Fibroblast of pulmonary artery (primary cell): ENCODE data around the gene APLF.

Experiments
- DNase-seq: peaks from one replicate; pipeline ENCODE4 v3.0.0-alpha.2; 2010; ENCODE audit warnings: low read depth
- H3K4me3 ChIP-seq: replicated peaks from 2 replicates; pipeline ENCODE4 v1.5.1; 2011; ENCODE audit warnings: low read depth, mild to moderate bottlenecking, control low read depth, low read length, moderate library complexity
- CTCF ChIP-seq: IDR thresholded peaks from 2 replicates; pipeline ENCODE4 v1.5.1; 2011; ENCODE audit warnings: mild to moderate bottlenecking, control low read depth, low read length, inconsistent platforms; ENCODE audit errors: missing control alignments

The APLF gene

DNA sequence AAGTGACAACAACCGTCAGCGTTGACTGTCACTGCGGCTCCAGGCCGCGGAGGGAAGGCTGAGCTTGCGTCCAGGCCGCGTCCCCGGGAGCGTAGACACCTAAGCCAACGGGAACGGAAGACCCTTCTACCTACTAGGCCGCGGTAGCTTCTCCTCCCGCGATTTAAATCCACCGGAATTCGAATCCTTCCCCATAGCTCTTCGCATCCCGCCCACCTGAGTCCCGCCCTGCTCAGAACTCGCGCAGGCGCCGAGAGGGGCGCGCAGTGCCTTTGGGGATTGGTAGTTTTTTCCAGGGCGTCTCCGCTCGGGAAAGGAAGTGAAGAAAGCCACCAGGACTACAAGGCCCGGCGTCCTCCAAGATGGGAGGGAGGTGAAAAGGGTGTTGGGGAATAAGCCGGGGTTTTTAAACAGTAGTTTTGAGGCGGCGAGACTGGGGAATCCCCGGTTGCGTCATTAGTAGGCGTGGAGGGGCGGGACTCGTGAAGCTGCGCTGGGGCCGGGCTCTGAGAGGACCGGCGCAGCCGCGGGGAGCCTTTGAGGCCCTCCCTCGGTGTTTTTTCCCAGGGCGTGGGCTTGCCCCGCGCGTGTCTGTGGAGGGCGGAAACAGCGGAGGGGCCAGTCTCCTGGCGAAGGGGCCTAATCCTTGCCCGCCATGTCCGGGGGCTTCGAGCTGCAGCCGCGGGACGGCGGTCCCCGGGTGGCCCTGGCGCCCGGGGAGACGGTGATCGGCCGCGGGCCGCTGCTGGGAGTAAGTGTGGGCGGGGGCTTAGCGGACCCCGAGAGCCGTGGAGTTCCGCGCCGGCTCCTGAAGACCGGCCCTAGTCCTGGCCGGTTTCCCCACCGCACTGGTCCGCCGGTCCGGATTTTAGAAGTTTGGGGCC, at the start of gene APLF, which contains the start of gene FBXO48:
Gene APLF (plus strand): TSS at position 509 of the 884 bp plus-strand sequence. CDS start 147 bp downstream, at position 656.
Gene FBXO48 (minus strand): TSS at position 218 of the 884 bp plus-strand sequence. CDS start 2,149 bp downstream, outside the sequence.
- H3K4me3 ChIP-seq = peak within 1 kb of the TSS; percentile 95
- no peak for TF ChIP-seq CTCF
- DNase-seq = peak; percentile 99

DNA sequence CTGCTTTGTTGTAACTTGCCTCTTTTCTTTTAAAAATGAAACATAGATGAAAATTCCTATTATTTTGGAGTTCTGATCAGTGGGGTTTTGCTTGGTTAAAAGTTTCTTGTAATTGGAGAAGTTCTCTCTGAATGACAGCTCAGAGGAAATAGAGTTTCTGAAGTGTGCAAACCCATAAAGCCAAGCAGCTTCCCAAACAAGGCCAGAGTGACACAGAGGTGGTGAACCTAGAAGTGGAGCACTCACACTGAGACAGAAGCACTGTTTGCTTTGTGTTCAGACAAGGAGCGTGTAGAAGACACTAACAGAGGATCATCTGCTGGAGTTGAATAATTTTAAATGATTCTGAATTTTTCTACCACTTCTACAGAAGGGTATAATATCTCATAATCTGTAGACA, 49.5 kb upstream of the APLF start:
- TF ChIP-seq CTCF = no peak
- no peak overlapping the region for H3K4me3 ChIP-seq
- no peak for DNase-seq

DNA sequence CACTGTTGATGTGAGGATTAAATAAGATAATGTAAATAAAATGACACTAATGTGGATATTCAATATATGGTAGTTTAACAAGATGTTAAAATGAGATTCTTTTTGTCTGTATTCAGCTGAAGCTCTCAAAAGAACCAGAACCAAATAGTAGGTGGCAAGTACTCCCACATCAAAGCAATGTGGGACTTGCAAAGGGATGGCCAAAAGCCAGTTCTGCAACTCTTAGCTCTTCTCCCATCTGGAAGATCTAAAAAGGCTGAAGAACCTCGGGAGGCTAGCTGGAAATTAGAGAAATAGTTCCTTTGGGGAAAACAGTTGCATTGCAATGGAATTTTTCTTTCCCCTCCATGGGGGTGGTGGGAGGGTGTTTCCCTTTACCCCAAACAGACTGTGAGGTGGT, 49.0 kb upstream of the APLF start:
- DNase-seq = no peak
- no peak for TF ChIP-seq CTCF
- H3K4me3 ChIP-seq = no peak overlapping the region

DNA sequence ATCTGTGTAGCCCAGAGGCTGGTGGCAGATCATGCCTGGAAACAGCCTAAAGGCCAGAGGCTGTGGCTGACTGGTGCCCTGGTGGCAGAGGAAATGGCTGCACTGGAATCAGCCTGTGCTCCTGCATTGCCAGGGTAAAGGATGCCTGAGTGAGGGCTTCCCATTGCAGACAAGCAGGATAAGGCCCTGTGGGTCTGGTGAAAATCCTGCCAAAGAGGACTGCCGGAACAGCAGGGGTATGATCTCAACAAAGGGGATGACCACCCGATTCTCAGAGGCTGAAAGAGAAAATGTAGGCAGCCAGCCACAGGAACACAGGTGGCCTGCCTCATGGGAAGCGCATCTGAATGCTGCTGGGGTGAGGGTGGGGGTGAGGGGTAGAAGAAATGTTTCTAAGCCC, 48.5 kb upstream of the APLF start:
- no peak for TF ChIP-seq CTCF
- no peak overlapping the region for H3K4me3 ChIP-seq
- no peak for DNase-seq

DNA sequence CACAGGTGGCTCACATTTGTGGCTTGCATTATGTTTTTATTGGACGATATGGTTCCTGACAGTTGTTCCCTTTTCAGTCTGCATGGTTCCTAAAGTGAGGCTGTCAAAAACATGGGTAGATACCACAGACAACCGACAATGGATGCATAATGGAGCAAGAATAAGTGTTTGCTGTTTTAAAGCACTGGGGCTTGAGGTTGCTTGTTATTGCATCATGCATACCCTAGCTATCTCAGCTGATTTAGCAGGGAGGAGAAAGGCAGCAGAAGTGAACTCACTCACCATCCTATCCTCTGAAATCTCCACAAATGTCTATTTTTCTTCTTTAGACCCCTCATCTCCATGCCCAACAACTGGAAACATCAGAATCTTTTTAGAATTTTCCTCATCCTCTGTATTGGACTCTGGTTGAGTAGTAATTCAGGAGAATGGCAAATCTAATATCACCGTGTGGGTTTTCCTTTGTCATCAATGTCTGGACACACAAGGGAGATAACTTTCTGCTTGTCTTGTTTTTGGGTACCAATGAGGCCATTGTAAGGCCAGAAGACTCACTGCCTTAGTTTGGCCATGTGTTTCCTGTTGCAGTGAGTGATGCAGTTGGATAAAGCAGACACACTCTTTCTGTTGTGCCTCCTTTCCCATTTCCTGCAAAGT, 47.0 kb upstream of the APLF start:
- no peak overlapping the region for H3K4me3 ChIP-seq
- no peak for TF ChIP-seq CTCF
- peak; percentile 31 for DNase-seq

- no peak for DNase-seq
- no peak overlapping the region for H3K4me3 ChIP-seq
- no peak for TF ChIP-seq CTCF
Measured at GRCh38 chr2:68423966-68424650, 43.3 kb upstream of the APLF start.
